Endometrial microvascular endothelial cells (primary cell): Measurements from ENCODE around the gene DEPDC4. TPM values are rescaled to one million over a fixed set of nuclear protein-coding genes. Genes with fewer than 3 reads are reported as not detected.
"Not testable (repeated sequence)": the region's sequence is repeated elsewhere in the genome, so short reads cannot be mapped to it uniquely, and the experiment has no call there.

Experiments
- in situ Hi-C: cut with HindIII; loops from 2 replicates; pipeline ENCODE4 v1.10.0; 2017; ENCODE audit warnings: low sequenced_read_pairs, low pct_unique_long_range_greater_than_20kb; ENCODE audit errors: inconsistent ontology term
- total RNA-seq: library from RNA; depleted of rRNA; stranded (reverse); fragments of >200 nt; gene quantifications from one replicate; pipeline ENCODE4 v1.2.3, GENCODE V29; 2015; ENCODE audit errors: inconsistent ontology term

The DEPDC4 gene
- total RNA-seq, 1 donor from 2014 or later: not detected

DNA sequence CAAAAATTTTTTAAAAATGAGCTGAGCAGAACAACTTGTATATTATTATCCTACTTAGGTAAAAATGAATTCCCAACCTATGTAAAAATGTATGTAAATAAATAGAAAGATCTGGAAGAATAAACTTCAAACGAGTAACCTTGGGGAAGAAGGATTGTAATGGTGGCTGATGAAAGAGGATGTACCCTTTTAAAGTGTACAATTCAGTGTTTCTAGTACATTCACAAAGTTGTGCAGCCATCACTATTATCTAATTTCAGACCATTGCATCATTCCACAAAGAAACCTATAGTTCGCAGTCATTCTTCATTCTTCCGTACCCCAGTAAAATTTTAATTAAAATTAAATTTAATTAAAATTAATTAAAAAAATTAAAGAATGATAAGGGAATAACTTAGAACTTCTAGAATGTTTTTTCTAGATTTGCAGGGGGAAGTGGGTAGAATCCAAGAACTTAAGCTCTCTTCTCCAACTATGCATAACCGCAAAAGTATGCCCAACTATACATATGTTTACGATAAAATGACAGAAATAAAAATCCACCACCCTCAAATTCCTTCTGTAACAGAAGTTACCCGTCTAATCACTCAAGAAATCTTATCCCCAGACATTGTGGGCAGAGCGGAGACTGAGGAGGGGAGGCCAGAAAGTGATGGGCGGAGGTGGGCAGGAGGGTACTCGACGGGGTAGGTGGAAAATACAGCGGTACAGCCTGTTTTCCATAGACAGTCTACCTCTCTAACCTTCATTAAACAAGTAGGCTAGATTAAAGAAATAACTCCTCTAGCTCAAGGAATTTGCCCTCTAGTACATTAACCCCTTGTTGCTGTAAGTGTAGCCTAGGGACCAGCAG lies 921 bp downstream of the DEPDC4 start:
- in situ Hi-C loops: no loop called here

DNA sequence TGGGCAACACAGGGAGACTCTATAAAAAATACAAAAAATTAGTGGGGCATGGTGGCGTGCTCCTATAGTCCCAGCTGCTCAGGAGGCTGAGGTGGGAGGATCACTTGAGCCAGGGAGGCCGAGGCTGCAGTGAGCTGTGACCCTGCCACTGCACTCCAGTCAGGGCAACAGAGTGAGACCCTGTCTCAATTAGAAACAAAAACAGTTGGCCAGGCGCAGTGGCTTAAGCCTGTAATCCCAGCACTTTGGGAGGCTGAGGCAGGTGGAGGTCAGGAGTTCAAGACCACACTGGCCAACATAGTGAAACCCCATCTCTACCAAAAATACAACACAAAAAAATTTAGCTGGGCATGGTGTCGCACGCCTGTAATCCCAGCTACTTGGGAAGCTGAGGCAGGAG lies 1.8 kb downstream of the DEPDC4 start:
- in situ Hi-C loops: not testable (repeated sequence)

- in situ Hi-C loops: no loop called here
Measured at GRCh38 chr12:100263131-100263530, 3.7 kb downstream of the DEPDC4 start.

DNA sequence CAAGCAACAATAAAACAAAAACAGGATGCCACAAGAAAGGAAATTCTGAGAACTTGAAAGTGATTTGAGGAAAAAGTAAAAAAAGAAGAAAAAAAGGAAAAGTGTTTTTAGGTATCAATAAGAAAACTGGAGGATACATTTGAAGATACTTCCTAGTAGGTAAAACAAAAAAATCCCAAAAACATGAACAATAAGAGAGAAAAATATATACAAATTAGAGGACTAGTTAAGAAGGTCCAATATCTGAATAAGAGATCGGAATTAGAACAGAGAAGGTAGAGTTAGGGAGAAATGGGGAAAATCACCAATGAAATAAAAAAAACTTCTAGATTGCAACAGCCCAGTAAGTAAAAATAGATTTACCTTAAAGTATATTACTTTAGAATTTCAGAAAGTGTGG lies 8.8 kb downstream of the DEPDC4 start:
- in situ Hi-C loops: no loop called here

DNA sequence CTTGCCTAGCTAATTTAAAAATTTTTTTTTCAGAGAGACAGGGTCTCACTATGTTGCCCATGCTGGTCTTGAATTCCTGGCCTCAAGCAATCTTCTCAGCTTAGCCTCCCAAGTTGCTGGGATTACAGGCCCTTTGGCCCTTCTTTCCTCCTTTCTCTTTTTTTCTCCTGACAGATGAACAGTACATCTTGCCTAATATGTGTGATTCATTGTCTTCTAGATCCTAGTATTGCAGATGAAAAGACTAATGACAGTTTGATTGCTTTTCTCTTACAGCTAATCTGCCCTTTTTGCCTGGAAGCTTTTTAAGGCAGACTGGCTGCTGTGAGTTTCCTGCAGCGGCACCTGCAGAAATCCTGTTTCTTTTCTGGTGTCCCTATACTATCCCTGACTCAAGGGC lies 12.0 kb downstream of the DEPDC4 start:
- in situ Hi-C loops: no loop called here

DNA sequence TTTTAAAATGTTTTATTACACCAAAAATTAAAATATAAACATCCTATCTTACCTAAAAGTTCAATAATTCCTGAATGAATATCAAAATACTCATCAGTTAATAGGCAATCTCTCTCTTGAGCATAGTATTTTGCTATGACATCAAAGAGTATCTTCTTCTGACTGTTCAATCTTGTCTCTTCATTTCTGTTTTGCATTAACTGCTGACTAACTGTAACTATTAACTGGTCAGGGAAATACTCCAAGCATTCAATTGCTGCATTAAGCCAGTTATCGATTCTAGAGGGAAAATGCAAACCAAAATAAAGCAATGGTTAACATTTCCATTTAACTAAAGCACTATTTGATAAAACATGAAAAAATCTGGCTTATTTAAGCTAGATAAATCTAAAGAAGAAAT lies 13.4 kb downstream of the DEPDC4 start:
- in situ Hi-C loops: no loop called here

- in situ Hi-C loops: no loop called here
Measured at GRCh38 chr12:100251917-100252316, 15.0 kb downstream of the DEPDC4 start.

DNA sequence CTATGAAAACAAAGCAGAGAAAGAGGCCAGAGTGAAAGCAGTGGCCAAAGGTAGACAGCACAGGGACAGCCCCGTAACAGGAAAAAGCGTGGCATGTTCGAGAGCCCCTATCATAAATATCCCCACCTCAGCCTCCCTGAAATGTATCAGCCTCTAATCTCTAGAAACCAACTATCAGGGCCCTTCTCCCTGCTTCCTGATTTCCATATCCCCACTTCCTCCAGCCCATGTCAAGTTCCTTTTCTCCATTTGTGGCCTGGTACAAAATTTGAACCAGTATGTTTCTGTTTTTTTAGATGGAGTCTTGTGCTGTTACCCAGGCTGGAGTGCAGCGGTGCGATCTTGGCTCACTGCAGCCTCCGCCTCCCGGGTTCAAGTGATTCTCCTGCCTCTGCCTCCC lies 16.9 kb downstream of the DEPDC4 start:
- in situ Hi-C loops: no loop called here

DNA sequence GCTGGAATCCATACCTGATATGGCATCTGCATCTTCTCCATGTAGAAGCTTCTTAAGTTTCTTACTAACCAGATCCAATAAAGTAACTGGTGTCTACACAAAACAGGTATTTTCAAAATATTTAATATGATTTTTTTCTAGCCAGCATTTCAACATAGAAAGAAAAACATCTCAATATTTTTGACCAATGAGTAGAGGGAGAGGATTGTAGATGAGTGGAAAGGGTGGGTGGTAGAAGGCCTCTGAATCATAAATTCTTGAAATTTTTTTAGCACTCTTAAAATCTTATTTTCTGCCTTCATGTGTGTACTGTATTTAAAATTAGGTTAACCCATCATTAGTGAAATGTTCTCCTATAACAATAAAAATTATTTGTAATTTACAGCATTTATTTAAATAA lies 18.0 kb downstream of the DEPDC4 start:
- in situ Hi-C loops: no loop called here

GRCh38 chr12:100247765-100248164 lies 19.1 kb downstream of the DEPDC4 start:
- in situ Hi-C loops: no loop called here

DNA sequence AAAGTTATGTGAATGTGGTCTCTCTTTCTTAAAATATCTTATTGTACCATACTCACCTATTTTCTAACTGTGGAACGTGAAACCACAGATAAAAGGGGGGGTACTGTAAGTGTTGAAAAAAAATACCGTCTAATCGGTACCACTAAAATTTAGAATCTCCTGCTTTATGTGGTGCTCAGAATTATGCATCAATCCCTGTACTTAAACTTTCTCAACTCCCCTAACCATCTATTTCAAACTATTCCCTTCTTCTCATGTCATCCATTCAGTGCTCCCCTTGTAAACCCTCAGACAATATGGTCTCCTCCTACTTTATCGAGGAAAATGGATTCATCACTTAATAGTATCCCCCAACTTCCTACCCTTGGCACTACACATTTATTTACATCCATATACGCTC lies 23.7 kb downstream of the DEPDC4 start:
- in situ Hi-C loops: no loop called here

DNA sequence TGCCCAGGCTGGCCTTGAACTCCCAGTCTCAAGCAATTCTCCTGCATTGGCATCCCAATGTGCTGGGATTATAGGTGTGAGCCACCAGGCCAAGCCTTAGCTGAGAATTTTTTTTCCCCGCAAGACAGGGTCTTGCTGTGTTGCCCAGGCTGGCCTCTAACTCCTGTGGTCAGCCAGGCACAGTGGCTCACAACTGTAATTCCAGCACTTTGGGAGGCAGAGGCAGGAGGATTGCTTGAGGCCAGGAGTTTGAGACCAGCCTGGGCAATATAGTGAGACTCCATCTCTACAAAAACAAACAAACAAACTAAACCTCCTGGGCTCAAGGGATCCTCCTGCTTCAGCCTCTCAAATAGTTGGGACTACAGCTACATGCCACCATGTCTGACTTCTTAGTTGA lies 27.3 kb downstream of the DEPDC4 start:
- in situ Hi-C loops: no loop called here

DNA sequence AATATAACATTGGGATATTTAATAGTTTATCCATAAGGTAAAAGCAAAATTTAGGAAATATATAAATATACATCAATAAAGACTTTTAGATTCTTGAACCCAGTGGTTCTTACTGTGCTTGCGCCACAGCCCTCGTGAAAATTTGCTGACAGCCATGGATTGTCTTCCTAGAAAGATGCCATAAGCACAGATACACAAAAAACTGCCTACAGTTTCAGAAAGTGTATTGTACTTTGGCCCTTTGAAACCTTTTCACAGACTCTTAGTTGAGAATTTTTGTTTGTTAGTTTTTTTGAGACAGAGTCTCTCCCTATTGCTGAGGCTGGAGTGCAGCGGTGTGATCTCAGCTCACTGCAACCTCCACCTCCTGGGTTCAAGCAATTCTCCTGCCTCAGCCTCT lies 28.1 kb downstream of the DEPDC4 start:
- in situ Hi-C loops: no loop called here

- in situ Hi-C loops: no loop called here
Measured at GRCh38 chr12:100234591-100235304, 32.1 kb downstream of the DEPDC4 start.

DNA sequence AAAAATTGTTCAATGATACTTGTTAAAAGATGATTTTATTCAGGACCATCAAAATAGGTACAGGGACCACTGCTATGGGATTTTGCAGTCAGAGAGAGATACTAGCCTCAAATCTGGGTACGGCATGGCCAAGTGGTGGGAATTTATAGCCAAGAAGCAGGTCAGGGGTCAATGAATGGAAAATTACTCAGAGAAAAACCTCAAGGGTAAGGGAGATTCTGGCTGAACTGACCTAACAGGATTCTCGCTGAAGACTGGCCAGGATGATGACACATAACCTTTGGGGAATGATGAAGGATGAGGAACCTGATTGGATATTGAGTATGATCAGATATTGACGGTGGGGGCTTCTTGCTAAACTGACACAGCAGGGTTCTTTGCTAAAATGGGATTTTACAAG lies 32.7 kb downstream of the DEPDC4 start:
- in situ Hi-C loops: no loop called here

DNA sequence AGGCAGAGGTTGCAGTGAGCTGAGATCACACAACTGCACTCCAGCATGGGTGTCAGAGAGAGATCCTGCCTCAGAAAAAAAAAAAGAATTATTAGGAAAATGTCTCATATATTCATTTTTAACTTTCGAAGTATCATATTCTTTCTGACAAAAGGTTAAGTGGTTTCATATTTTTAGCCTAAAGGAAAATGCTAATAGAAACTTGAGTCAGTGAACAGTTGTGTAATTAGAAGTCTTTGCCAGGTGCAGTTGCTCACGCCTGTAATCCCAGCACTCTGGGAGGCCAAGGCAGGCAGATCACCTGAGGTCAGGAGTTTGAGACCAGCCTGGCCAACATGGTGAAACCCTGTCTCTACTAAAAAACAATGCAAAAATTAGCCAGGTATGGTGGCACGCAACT lies 35.0 kb downstream of the DEPDC4 start:
- in situ Hi-C loops: not testable (repeated sequence)

- in situ Hi-C loops: no loop called here
Measured at GRCh38 chr12:100229876-100230275, 37.0 kb downstream of the DEPDC4 start.

DNA sequence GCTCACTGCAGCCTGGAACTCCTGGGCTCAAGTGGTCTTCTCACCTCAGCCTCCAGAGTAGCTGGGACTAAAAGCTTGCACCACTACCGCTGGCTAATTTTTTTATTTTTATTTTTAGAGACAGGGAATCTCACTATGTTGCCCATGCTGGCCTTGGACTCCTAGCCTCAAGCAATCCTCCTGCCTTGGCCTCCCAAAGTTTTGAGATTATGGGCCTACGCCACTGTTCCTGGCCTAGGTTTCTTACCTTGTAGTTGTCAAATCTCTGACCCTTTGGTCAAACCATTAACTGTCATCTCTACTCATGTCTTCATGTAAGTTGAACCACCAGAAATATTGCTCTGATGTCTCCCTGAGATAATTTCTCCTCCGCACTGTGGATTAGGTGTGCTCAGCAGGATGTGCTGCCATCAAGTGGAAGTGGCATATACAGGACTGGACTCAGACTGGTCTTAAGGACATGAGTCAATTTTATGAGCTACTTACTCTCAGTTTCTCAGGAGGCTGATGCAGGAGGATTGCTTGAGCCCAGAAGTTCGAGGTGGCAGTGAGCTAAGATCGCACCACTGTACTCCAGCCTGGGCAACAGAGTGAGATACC lies 37.7 kb downstream of the DEPDC4 start:
- in situ Hi-C loops: no loop called here

DNA sequence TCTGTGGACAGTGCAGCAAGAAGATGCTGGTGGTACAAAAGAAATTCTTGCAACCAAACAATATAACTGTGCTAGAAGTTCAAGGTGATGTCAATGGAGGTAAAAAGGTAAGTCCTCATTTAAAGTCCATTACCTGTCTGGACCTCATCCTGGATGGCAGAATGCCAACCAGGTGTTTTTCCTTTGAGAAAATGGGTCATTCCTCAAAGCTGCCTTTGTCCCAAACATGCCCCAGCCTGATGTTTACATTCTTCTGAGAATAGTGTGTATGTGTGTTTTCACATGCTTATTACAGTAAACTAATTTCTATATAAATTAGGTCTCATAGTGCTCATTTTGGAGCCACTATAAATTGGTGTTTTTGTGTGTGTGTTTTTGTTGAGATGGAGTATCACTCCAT lies 41.4 kb downstream of the DEPDC4 start:
- in situ Hi-C loops: no loop called here

DNA sequence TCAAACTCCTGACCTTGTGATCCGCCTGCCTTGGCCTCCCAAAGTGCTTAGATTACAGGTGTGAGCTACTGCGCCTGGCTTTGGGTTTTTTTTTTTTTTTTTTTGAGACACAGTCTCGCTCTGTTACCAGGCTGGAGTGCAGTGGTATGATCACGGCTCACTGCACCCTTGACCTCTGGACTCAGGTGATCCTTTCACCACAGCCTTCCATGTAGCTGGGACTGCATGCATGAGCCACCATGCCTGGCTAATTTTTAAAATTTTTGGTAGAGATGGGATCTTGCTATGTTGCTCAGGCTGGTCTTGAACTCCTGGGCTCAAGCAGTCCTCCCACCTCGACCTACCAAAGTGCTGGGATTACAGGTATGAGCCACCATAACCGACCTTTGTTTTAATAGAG lies 44.7 kb downstream of the DEPDC4 start:
- in situ Hi-C loops: not testable (repeated sequence)
